ENCODE measurements around the gene LZTS2.

GRCh38 chr10:100982916-100983830 lies 16.4 kb upstream of the LZTS2 start:
- TF ChIP-seq POLR2AphosphoS5 (IDR thresholded peaks at IDR 0.05; ENCODE audit: borderline replicate concordance, low read depth, low read length), result no peak
- no peak for TF ChIP-seq EZH2 (IDR thresholded peaks at IDR 0.05)
- TF ChIP-seq FOXP2 (optimal IDR thresholded peaks at IDR 0.05; ENCODE audit: control extremely low read depth, extremely low read length, insufficient read depth), result no peak
